GM12801 (cell line): ENCODE results near the gene INPP4A.

Experiments used
- TF ChIP-seq, protein P1 (sequence below): IDR thresholded peaks from one replicate; pipeline ENCODE4 v1.5.1; 2011; ENCODE audit warnings: control low read depth; ENCODE audit not compliant: insufficient read length; ENCODE audit errors: extremely low read depth

INPP4A gene

DNA sequence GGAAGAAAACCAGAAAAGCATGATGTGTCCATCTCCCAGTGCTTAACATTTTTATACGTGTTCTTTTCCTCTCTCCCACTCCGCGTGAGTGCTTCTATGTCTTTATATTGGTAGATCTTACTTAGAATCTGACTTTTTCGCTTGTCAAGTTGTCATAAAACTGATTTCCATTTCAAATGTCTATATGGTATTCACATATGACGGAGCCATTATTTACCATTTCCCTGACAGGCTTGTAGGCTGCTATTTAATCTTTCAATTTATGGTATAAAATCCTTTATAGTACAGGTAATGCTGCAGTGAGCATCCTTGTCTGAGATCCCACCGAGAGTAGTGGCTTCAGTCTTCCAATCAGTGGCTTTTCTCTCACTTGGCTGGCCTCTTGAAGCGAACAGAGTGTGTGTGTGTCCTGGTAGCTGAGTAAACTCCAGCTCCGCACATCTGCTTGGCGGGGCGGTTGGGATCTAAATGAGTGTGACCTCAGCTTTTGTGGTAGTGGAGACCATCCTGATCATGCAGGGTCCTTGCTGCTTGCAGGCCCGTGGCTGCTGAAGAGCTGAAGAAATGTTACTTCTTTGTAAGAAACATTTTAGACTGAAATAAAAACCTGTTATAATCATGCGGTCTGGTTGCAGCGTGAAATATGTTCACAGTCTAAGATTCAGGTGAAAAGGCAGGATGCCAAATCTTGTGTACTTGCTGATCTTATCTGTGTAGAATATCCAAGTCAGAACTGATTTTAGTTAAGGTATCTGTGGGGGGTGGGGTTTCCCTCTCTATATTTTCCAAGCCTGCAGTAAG lies 40.2 kb downstream of the INPP4A start:
- TF ChIP-seq, protein P1, sequence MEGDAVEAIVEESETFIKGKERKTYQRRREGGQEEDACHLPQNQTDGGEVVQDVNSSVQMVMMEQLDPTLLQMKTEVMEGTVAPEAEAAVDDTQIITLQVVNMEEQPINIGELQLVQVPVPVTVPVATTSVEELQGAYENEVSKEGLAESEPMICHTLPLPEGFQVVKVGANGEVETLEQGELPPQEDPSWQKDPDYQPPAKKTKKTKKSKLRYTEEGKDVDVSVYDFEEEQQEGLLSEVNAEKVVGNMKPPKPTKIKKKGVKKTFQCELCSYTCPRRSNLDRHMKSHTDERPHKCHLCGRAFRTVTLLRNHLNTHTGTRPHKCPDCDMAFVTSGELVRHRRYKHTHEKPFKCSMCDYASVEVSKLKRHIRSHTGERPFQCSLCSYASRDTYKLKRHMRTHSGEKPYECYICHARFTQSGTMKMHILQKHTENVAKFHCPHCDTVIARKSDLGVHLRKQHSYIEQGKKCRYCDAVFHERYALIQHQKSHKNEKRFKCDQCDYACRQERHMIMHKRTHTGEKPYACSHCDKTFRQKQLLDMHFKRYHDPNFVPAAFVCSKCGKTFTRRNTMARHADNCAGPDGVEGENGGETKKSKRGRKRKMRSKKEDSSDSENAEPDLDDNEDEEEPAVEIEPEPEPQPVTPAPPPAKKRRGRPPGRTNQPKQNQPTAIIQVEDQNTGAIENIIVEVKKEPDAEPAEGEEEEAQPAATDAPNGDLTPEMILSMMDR = no peak

GRCh38 chr2:98485453-98485755 lies 40.7 kb downstream of the INPP4A start:
- TF ChIP-seq, protein P1 = no peak

- TF ChIP-seq, protein P1 = no peak
Observed at GRCh38 chr2:98486374-98486981, 41.8 kb downstream of the INPP4A start.

DNA sequence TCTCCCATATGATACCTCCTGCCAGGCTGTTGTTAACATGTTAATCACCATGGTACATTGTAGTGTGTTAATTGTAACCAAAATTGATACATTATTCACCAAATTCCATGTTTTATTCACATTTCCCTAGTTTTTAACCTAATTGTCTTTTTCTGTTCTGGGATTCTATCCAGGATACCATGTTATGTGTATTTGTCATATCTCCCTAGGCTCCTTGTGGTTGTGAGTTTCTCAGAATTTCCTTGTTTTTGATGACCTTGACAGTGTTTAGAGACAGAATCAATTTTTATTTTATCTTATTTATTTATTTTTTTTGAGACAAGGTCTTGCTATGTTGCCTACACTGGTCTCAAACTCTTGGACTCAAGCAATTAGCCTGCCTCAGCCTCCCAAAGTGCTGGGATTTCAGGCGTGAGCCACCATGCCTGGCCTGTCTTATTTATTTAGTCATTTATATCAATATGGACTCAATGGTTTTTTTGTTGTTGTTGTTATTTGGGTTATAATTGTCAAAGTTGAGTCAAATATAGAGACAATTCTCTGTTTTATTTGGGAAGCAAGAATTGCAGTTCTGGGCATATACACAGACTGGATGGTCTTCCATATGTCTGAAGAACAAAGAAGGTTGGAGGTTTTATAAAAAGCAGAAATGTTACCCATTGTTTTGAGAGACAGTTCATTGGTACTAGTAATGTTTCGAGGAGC lies 42.6 kb downstream of the INPP4A start:
- TF ChIP-seq, protein P1 = no peak

DNA sequence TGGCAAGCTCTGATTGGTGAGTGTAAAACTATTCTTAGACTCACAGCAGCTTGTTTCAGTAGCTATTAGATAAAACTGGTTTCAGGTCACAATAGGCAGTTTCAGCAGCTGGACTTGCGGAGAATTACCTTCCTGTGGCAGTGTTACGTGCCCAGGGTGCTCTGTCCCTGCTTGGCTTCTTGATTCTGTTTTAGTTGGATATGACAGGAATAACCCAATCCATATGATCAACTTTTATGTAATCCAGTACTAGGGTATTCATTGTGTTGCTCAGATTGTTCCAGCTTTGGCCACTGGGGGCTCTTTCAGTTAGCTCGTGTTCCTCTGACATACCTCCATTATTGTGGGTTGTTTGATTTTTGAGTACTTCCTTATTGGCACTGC lies 43.1 kb downstream of the INPP4A start:
- TF ChIP-seq, protein P1 = no peak

DNA sequence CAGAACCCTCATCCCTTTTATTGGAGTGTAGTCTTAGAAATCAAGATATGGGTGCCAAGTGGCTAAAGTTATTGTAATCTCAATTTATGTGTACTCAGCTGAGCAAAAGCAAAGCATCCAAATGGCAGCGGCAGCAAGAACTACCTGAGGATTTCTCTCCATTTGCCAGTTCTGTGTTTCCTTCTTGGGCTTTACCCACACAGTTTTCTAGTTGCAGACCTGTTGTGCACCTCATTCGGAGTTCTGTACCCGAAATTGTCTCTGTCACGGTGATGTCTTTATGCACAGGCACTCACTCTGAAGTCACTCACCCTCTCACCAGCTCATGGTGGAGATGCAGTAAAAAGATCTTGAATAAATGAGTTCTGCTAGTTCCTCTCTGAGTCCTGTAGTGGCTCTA lies 43.6 kb downstream of the INPP4A start:
- TF ChIP-seq, protein P1 = no peak

DNA sequence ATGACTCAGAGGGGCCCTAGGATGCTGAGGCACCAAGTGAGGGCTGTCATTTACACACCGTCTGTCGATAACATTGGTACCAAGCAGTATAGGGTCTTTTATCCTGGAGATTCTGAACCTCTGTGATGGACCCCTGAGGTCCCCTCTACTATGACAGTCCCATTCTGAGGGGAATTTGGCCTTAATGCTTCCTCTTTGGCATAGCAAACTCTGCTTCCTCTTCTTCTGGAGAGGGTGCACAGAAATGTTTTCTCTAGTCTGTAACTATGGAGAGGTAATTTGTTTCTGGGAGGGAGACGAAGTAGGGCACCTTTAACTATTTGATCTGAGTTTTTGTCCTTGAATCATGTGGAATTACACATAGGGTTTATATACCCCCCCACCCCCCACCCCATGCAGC lies 44.8 kb downstream of the INPP4A start:
- TF ChIP-seq, protein P1 = no peak
